VCaP (cell line): ENCODE data around the gene BTRC.

Experiments
- H3K27ac ChIP-seq: fragments of 450-650 bp; 2 replicates; pipeline ENCODE4 v1.5.1; 2017
- CTCF ChIP-seq: fragments of 450-650 bp; conservative IDR thresholded peaks from 2 replicates; pipeline ENCODE4 v1.5.1; 2017; ENCODE audit warnings: mild to moderate bottlenecking, moderate library complexity

BTRC gene

DNA sequence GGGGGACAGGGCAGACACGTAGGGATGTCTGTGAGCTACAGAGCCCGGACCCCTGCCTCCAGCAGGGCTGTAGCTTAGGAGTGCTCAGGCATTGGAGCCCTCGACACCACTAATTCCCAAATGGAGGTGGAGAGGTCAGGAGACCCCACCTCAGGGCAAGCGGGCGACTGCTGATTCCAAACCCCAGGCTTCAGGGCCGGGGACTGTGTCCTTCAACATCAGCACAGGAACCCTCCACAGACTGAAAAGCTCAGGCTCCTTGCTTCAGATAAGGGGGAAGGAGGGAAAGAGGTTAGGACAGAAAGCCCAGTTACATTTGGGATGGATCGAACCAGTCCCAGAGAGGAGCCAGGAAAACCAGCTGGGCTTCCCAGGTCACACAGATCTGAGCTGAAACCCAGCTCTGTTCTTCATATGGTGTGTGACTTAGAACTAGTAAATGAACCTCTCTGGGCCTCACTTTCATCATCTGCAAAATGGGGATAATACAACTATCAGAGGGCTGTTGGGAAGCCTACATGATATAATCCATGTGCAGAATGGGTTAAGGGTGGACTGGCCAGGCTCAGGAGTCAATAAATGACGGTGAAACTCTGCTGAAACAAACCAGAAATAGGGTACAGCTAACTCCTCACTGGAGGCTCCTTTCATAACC lies 217.4 kb downstream of the BTRC start:
- no peak overlapping the region; the same call in 1 of the 2 replicates for H3K27ac ChIP-seq
- no peak for TF ChIP-seq CTCF

DNA sequence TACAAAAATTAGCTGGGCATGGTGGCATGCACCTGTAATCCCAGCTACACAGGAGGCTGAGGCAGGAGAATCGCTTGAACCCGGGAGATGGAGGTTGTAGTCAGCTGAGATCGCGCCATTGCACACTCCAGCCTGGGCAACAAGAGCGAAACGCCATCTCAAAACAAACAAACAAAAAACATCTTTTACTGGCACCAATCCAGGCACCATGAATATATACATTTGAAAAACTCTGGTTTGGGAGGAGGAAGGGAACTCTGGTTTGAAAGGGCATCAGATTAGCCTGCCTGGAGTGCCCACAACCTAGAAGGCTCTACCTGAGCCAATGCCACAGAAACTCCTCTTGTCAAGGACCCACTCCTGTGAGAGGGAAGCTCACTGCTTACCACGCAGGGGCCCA lies 218.2 kb downstream of the BTRC start:
- H3K27ac ChIP-seq: no peak overlapping the region
- TF ChIP-seq CTCF: no peak

DNA sequence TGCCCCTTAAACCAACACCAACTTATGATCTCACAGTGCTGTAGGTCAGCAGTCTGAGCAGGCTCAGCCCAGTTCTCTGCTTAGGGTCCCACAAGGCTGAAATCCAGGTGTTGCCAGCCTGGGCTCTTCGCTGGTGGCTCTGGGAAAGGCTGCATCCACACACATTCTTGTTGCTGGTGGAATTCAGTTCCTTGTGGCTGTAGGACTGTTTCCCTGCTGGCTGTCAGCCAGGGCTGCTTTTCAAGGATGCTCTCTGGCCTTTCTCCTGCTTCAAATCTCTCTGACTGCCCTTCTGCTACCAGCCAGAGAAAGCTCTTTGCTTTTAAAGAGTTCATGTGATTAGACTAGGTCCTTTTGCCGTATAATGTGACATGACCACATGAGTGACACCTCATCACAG lies 218.8 kb downstream of the BTRC start:
- no peak for TF ChIP-seq CTCF
- no peak overlapping the region for H3K27ac ChIP-seq

- H3K27ac ChIP-seq: no peak overlapping the region
- TF ChIP-seq CTCF: no peak
Measured at GRCh38 chr10:101573885-101574753, 220.2 kb downstream of the BTRC start.

- TF ChIP-seq CTCF: no peak
- H3K27ac ChIP-seq: no peak overlapping the region
Measured at GRCh38 chr10:101575091-101575490, 221.1 kb downstream of the BTRC start.

DNA sequence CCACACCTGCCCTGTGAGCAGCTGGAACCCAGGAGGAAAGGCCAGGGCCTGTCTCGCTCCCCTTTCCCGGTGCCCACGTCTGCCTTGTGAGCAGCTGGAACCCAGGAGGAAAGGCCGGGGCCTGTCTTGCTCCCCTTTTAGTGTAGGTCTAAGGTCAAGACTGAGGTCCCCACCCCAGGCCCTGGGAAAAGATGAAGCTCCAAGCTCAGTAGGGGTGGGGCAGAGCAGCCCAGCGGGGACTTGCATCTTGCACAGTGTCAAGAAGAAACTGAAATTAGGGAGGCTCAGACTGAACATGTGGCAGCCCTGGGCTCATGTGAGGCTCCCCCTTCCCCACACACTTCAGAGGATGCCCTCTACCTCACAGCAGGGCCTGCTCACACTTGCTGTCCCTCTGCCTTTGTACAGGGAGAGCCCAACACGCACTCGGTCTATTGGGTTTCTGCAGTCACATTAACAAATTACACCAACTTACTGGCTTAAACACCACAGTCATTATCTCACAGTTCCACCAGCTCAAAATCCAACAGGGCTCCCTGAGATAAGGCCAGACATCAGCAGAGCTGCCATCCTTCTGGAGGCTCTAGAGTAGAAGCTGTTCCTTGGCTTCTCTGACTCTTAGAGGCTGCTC lies 221.7 kb downstream of the BTRC start:
- TF ChIP-seq CTCF: no peak

GRCh38 chr10:101576211-101576863 lies 222.4 kb downstream of the BTRC start:
- no peak for TF ChIP-seq CTCF
- H3K27ac ChIP-seq: no peak overlapping the region

More for the DNA sequence above, 221.7 kb downstream of the BTRC start:
- H3K27ac ChIP-seq: no peak overlapping the region
